GM21717 (cell line): ENCODE data around the gene GRM6.

Experiments used
- ATAC-seq: cut with Tn5 transposase; IDR thresholded peaks from one replicate; pipeline ENCODE4 v1.9.1; 2021; ENCODE audit warnings: mild to moderate bottlenecking, moderate library complexity; ENCODE audit not compliant: unreplicated experiment

The GRM6 gene

DNA sequence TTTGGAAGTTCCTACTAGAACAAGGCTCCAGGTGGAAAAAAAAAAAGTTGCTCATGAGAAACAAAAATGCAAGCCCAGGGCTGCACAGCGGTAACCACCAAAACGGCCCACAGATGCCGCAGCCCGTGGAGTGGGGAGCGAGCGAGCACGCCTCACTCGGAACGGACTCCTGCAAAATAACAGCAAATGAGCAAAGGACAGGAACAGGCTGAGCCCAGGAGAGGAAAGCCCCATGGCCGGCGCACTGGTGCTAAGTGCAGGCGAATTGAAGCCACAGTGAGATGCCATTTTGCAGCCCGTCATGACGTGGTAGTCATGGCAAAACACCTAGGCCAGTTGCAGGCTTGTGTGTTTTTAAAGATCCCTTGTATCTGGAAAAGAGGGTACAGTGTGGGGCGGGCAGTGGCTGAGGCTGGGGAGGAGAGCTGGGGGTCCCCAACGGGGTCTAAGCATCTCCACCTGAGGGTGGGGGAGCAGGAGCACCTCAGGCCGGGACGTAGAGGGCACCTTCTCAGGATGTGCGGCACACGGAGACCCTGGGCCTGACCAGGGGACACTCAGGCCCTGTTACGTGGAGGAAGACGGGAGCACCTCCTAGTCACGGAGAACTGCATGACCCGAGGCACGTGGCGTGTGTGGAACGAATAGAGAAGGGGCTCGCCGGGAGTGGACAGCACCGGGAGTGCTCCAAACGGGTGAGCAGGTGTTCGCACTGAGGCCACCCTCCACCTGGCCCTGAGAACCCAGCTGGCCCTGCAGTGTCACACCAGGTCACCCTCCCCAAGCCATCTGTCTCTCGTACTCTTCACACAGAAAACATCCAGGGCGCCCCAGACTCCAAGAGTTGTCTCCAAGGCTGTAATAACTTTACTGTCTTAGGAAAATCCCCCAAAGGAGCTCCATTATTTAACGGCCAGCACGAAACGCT is 10.7 kb downstream of the GRM6 start:
- ATAC-seq, result no peak

DNA sequence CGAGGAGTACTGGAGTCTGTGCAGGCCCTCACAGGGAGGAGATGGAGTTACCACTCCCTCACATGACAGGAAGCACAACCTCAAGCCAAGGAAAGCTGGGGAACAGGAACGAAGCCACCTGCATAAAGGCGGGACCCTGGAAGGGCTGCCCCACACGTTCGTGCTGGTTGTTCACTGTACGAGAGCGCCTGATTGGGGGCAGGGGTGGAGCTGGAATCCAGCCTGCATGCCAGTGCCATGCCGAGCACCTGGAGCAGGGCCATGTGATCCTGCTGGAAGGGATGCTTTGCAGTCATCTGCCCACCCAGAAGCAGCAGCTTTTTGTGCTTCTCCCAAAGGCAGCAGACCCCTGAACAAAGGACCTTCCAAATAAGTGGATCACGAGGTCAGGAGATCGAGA is 11.4 kb downstream of the GRM6 start:
- no peak for ATAC-seq

- ATAC-seq, result no peak
These were observed 12.2 kb downstream of the GRM6 start for GRCh38 chr5:178982941-178983340.

GRCh38 chr5:178981381-178981780 is 13.7 kb downstream of the GRM6 start:
- ATAC-seq, result no peak

GRCh38 chr5:178965465-178966055 is 29.6 kb downstream of the GRM6 start:
- no peak for ATAC-seq

GRCh38 chr5:178941361-178941760 is 53.8 kb downstream of the GRM6 start:
- no peak for ATAC-seq

DNA sequence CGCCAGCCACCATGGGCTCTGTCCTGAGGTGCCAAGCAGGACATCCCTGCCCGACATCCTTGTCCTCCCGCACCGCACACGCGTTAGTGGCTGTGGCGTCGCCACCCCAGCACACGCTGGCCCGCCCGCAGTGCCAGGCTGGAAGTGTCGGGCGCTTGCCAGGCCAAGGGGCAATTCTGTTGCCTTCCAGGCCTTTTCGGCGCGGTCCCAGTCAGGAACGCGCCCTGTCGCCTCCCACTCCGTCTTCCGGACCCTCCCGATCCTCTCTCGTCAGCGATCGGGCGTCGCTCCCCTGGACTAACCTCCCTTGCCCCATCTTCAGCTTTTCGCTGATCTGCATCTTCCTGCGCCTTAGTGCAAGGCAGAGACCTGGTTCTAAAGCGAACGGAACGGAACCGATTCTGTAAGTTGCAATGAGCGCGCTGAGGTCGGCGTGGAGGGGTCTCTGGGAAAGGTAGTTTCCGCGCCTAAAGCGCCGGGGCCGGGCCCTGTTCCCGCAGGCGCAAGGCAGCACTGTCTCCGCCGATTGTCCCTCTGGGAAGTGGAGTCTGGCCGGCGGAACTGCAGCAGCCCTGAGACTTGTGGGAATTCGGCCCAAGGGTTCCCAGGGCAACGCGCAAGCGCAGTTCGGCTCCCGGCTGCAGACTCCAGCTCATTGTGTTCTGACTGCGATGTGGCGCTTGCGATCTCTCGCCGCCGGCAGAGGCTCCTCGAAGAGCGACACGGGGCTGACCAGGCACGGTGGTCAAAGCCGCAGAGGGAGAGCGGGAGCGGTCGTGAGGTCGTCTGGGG is 54.4 kb downstream of the GRM6 start, which contains the start of gene ZNF454:
Gene ZNF454 (plus strand): TSS at position 630 of the 792 bp plus-strand sequence. CDS start 1,594 bp downstream, outside the sequence.
- no peak for ATAC-seq

DNA sequence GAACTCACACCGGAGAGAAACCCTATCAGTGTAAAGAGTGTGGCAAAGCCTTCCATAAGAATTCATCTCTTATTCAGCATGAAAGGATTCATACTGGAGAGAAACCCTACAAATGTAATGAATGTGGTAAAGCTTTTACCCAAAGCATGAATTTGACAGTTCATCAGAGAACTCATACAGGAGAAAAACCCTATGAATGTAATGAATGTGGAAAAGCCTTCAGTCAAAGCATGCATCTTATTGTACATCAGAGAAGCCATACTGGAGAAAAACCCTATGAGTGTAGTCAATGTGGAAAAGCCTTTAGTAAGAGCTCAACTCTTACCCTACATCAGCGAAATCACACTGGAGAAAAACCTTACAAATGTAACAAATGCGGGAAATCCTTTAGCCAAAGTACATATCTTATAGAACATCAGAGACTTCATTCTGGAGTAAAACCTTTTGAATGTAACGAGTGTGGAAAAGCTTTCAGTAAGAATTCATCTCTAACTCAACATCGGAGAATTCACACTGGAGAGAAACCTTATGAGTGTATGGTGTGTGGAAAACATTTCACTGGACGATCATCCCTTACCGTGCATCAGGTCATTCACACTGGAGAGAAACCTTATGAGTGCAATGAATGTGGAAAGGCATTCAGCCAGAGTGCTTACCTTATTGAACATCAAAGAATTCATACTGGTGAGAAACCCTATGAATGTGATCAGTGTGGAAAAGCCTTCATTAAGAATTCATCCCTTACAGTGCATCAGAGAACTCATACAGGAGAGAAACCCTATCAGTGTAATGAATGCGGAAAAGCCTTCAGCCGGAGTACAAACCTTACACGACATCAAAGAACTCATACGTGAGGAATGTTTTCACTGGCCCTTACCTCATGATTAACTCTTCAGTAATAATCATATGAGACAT is 63.0 kb downstream of the GRM6 start:
- ATAC-seq, result no peak
